Ascending aorta (tissue), 2 donors: ENCODE results near the gene TMEM244. TPM values are rescaled to one million over a fixed set of nuclear protein-coding genes. Genes with fewer than 3 reads are reported as not detected.

Experiments used
- DNase-seq, 2 donors: peaks; one replicate each; pipeline ENCODE4 v3.0.0-alpha.2; 2019; ENCODE audit warnings: low spot score in 2 of 2
- H3K27ac ChIP-seq, 2 donors: fragments of 200-600 bp; sonication (generic); one replicate each; pipeline ENCODE4 v1.5.1; 2016 to 2017; ENCODE audit warnings: mild to moderate bottlenecking in 1 of 2
- H3K27me3 ChIP-seq: fragments of 200-600 bp; sonication (generic); one replicate; pipeline ENCODE4 v1.5.1; 2017
- H3K36me3 ChIP-seq, 2 donors: fragments of 200-600 bp; sonication (generic); one replicate each; pipeline ENCODE4 v1.5.1; 2016
- H3K4me1 ChIP-seq, 2 donors: fragments of 200-600 bp; sonication (generic); one replicate each; pipeline ENCODE4 v1.5.1; 2016 to 2017; ENCODE audit warnings: mild to moderate bottlenecking in 1 of 2
- H3K4me3 ChIP-seq, 2 donors: fragments of 200-600 bp; sonication (generic); one replicate each; pipeline ENCODE4 v1.5.1; 2016 to 2017; ENCODE audit warnings: mild to moderate bottlenecking in 1 of 2
- H3K9me3 ChIP-seq, 2 donors: fragments of 200-600 bp; sonication (generic); one replicate each; pipeline ENCODE4 v1.5.1; 2016
- CTCF ChIP-seq, 3 experiments: fragments of 200-600 bp in 2 of 3; fragments of 450-650 bp in 1 of 3; sonication (generic) in 2 of 3; IDR thresholded peaks; one replicate each; pipeline ENCODE4 v1.5.1; 2016 to 2019; ENCODE audit warnings: antibody characterized with exemption in 3 of 3, mild to moderate bottlenecking in 1 of 3, moderate library complexity in 1 of 3
- intact Hi-C: fragments of 100-400 bp; cut with DNase I; formaldehyde crosslinking; loops from one replicate; pipeline ENCODE4 v1.15.1; 2023
- total RNA-seq: library from RNA; depleted of rRNA; stranded (reverse); fragments of >200 nt; gene quantifications from one replicate; pipeline ENCODE4 v1.1.0, GENCODE V29; 2016

The TMEM244 gene
- total RNA-seq, 1 donor from 2014 or later, result not detected

GRCh38 chr6:129875610-129876520 lies 14.8 kb upstream of the TMEM244 start:
- no peak for DNase-seq
- Histone ChIP-seq H3K9me3 (peaks cover 0 to 5% of the 10 kb centered on the region in 2 donors), H3K4me1 (no peaks in the 10 kb centered on the region), H3K4me3 (no peak overlapping the region), H3K27ac (no peak overlapping the region), H3K36me3 (no peaks in the 10 kb centered on the region), H3K27me3 (no peaks in the 10 kb centered on the region)
- TF ChIP-seq CTCF (IDR thresholded peaks at IDR 0.05), result no peak
- intact Hi-C loops, result no loop called here

- Histone ChIP-seq H3K9me3 (peaks cover 0 to 5% of the 10 kb centered on the region in 2 donors), H3K27me3 (no peaks in the 10 kb centered on the region), H3K4me3 (no peak overlapping the region), H3K4me1 (no peaks in the 10 kb centered on the region), H3K27ac (no peak overlapping the region), H3K36me3 (no peaks in the 10 kb centered on the region)
- DNase-seq, result no peak
- intact Hi-C loops, result no loop called here
- no peak for TF ChIP-seq CTCF (IDR thresholded peaks at IDR 0.05)
These were observed 13.7 kb upstream of the TMEM244 start for GRCh38 chr6:129874837-129875236.

GRCh38 chr6:129872586-129872985 lies 11.5 kb upstream of the TMEM244 start:
- no peaks in the 10 kb centered on the region for H3K36me3 ChIP-seq
- H3K4me3 ChIP-seq, result no peak overlapping the region
- H3K27me3 ChIP-seq, result no peaks in the 10 kb centered on the region
- intact Hi-C loops, result no loop called here
- H3K27ac ChIP-seq, result no peak overlapping the region
- no peaks in the 10 kb centered on the region for H3K4me1 ChIP-seq
- DNase-seq, result no peak
- no peak for TF ChIP-seq CTCF (IDR thresholded peaks at IDR 0.05)
- H3K9me3 ChIP-seq, result no peaks in the 10 kb centered on the region

GRCh38 chr6:129871221-129871620 lies 10.1 kb upstream of the TMEM244 start:
- H3K36me3 ChIP-seq, result no peaks in the 10 kb centered on the region
- DNase-seq, result no peak
- no peak overlapping the region for H3K27ac ChIP-seq
- no peaks in the 10 kb centered on the region for H3K4me1 ChIP-seq
- no peaks in the 10 kb centered on the region for H3K27me3 ChIP-seq
- intact Hi-C loops, result no loop called here
- no peak for TF ChIP-seq CTCF (IDR thresholded peaks at IDR 0.05)
- H3K9me3 ChIP-seq, result no peaks in the 10 kb centered on the region
- no peak overlapping the region for H3K4me3 ChIP-seq

GRCh38 chr6:129867403-129867802 lies 6.3 kb upstream of the TMEM244 start:
- Histone ChIP-seq H3K27me3 (no peaks in the 10 kb centered on the region), H3K9me3 (no peaks in the 10 kb centered on the region), H3K27ac (no peak overlapping the region), H3K4me3 (no peak overlapping the region), H3K4me1 (no peaks in the 10 kb centered on the region), H3K36me3 (no peaks in the 10 kb centered on the region)
- DNase-seq, result no peak
- TF ChIP-seq CTCF (IDR thresholded peaks at IDR 0.05), result no peak
- intact Hi-C loops, result no loop called here
